MM.1S (cell line): ENCODE measurements around the gene ZBTB7B.

Experiments used
- CTCF ChIP-seq: fragments of 300-600 bp; sonication (generic); IDR thresholded peaks from 2 replicates; pipeline ENCODE4 v1.5.1; 2016; ENCODE audit warnings: antibody characterized with exemption, low read length, mixed read lengths
- EZH2 ChIP-seq: fragments of 300-600 bp; sonication (generic); optimal IDR thresholded peaks from 2 replicates; pipeline ENCODE3; 2017; ENCODE audit warnings: low read depth, mild to moderate bottlenecking, antibody characterized with exemption, low read length, mixed read lengths

GRCh38 chr1:155008015-155008941, 5.7 kb downstream of the ZBTB7B start:
- TF ChIP-seq CTCF (no peak), EZH2 (no peak)
